NOMO-1 (cell line): ENCODE data around the gene GSDME.

Experiments
- DNase-seq, 2 experiments: peaks; one replicate each; lab custom pipeline; 2025; ENCODE audit not compliant: unreplicated experiment in 2 of 2; lab: John Stamatoyannopoulos, UW

GSDME gene

GRCh38 chr7:24724451-24725190, 32.6 kb downstream of the GSDME start:
- DNase-seq, result no peak

DNA sequence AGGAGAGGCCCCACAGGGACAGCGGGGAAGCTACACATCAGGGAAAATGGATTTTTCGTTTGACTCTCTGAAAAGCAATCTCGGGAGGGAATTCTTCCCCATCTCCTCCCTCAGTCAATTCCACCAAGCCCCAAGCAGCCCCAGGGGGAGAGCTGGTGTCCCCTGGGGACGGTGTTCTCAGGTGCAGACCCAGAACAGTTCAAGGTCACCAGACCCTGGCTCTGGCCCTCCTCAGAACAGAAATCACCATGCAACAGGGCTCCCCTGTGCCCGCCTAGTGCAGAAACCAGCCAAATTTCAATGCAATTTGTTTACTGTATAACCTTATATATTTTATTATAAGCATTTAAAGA, 34.1 kb downstream of the GSDME start:
- DNase-seq, result no peak

GRCh38 chr7:24722386-24723177, 34.7 kb downstream of the GSDME start:
- DNase-seq, result no peak

GRCh38 chr7:24721481-24722001, 35.7 kb downstream of the GSDME start:
- no peak for DNase-seq

- DNase-seq, result no peak
These were observed 37.0 kb downstream of the GSDME start for GRCh38 chr7:24720283-24720682.

GRCh38 chr7:24718977-24719491, 38.2 kb downstream of the GSDME start:
- no peak for DNase-seq

GRCh38 chr7:24718431-24718831, 38.8 kb downstream of the GSDME start:
- DNase-seq, result no peak

DNA sequence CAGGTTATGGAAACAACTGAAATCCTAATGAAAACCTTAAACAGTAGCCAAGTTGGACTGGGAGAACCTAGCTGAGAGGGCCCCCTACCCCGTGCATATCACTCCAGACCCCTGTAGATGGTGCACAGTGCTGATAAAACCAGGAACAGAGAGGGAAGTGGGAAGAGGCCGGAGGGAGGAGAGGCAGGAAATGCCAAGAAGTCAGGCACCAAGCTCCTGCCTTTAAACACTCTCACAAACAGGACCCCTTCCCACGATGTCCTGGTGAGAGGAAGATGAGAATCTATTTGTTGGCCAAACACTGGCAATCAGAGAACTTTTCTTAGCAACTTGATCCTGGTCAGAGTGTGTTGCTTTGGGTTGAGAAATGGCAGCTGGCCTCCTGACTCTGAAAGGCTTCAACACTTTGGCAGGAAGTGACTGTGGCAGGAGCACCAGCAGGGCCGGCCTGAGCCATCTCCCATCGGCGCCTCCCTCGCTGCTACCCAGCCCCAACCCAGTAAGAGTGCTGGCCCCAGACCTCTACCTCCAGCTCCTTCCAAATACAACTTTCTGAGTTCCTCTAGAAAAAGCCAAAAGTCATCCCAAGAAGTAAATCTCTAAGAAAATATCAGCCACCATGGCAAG, 39.5 kb downstream of the GSDME start:
- DNase-seq, result no peak

DNA sequence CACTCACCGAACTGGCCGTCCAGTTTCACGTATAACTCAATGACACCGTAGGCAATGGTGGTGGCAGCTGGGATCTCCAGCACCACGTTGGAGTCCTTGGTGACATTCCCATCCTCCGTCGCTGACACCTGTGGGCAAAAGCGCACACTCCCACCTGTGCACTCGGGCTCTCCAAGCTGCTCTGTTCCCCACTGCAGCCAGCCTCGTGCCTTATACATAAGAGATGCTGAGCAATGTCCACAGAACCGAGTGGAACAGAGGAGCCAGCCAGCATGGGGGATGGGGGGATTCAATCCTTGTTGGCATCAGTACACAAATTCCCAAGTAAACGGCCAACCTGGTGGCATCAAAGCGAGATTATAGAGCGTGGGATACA, 40.0 kb downstream of the GSDME start:
- no peak for DNase-seq

DNA sequence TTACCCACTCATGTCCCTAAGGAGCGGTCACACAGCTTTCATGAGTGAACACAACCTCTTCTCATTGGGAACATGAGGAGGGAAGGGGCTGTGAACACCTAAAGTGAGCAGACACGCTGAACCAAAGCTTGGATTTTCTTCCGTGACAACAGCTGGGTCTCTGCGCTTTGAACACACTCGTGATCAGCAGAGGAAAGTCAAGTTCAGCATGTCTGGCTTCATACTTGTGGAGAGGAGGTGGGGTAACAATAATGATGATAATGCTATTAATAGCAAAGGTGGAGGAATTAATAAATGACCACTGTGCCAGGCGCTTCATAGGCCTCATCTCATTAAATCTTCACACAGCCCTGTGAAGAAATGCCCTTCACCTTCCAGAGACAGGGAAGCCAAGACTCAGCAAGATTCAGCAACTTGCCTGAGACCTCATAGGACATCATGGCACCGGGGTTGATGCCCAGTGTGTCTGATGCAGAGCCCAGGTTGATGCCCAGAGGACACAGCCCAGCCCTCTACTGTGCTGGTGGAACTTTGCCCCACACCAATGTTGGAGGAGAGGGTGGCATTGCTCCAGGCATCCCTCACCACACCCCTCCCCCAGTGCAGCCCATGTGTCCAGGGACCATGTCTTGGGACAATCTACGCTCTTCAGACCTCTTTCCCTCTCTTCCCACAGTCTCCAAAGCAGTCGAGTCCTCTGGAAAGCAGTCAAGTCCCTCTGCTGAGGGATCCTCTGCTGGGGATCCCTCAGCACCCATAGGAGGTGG, 40.6 kb downstream of the GSDME start:
- DNase-seq, result no peak

DNA sequence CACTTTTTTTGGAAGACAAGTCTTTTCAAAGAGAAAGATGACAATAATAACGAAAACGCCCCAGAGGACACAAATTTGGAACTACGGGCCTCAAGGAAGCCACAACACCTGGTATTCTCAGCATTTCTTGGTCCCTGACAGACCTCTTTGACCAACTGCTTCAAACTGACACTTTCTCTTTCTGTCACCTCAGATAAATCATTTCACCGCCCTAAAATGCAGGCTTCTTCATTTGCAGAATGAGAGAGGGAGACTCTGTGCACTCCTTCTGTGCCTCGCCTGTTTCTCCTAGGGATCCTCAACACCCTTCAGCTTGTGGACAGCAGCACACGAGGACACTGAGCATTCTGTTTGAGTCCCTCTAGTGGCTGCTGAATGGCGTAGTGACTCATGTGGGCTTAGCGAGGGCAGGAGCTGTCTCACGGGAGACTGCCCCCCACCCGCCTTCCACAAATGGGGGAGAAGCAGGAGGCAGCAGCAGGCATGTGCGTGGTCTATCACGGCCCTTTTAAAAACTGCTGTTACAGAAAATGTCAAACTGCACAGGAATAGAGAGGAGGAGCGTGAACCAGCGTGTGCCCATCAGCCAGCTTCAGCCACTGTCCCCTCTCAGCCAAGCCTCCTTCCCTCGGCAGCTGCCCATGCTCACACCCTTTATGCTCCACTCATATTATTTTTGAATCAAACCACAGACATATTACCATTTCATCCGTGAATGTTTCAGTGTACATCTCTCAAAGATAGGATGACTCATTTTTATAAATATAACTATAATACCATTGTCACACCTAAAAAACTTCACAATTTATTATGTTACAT, 41.4 kb downstream of the GSDME start:
- DNase-seq, result no peak

- DNase-seq, result no peak
These were observed 42.1 kb downstream of the GSDME start for GRCh38 chr7:24715171-24715570.

DNA sequence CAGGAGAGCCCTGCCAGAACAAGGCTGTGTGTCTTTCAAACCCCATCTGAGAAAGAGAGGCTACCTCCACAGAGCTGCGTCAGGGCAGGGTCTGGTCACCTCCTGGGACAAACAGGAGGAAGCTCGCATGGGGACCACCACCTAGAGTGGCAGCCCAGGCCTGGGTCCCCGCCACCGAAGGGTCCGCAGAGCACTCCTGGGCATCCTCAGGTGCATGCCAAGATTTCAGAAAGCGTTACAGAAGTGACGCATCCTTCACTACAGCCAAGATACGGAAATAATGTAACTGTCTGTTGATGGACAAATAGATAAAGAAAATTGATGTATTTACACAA, 42.6 kb downstream of the GSDME start:
- DNase-seq, result no peak

DNA sequence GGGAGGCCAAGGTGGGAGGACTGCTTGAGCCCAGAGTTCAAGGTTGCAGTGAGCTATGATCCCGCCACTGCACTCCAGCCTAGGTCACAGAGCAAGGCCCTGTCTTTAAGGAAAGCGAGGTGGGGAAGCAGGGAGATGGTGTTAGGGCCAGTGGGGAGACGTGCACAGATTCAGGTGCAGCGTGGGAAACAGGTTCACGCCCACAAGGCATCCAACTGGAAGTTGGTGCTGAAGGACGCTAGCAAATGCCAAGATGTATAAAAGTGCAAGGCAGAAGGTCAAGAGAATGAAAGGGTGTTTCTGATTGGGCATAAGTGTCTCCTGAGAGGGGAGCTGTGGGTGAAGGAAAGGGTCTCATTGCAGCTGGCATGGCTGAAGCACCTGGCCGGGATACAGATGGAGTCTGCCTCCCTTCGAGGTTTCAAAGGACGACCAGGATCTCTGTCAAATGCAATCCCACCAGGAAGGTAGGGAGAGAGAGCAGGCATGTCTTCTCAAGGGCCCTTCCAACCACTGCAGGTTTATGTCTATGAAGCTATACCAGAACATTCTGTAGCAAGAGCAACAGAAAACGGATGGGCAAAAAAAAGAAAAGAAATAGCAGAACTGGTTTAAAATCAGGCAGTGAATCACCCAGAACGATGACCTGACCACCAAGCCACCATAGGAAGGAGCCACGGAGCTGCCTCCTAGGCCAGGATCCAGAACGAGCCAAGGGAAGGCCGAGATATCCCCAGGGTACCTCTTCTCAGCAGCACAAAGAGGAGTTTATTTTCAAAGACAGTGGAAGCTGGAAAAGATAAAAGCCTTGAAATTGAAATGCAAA, 43.2 kb downstream of the GSDME start:
- DNase-seq, result no peak

DNA sequence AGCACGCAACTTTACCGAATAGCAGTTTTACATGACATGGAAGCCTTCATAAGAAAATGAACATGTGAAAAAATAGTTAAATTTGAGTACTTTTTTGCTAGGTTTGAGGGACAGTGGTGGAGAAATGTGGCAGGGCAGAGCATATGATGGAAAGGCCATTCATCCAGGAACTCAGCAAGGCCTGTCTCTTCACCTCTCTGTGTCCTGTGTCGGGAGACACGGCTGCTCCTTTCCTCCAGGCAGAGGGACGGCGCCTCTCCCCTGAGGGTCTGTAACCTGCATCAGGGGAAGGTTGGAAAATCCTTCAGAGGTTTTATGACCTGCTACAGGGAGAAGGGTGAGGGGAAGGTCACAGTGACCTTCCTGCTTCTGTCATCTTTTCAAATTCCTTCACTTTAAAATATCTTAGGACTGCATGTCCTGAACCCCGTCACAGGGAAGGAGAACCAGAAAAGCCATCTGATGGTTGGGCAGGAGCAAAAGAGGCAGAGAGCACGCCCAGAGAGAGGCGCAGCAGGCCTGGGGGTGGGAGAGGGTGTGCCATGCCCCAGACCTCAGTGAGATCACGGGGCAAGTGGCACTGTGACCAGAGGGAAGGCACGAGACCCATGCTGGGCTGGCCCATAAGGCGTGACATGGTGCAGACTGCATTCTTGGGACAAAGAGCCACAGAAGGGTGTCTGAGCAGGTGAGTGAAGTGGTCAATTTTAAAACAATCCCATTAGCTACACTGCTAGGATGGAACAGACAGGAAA, 44.0 kb downstream of the GSDME start:
- no peak for DNase-seq

GRCh38 chr7:24709585-24710360, 47.5 kb downstream of the GSDME start:
- no peak for DNase-seq

GRCh38 chr7:24709051-24709450, 48.2 kb downstream of the GSDME start:
- DNase-seq, result no peak
